GM13976 (cell line): ENCODE results near the gene VENTX.

Experiments used
- DNase-seq: peaks from one replicate; pipeline ENCODE4 v3.0.0; 2012; ENCODE audit warnings: low spot score
- in situ Hi-C: fragments of 300-500 bp; cut with MboI; formaldehyde crosslinking; loops from one replicate; pipeline ENCODE4 v1.12.0; 2022; ENCODE audit warnings: low sequenced_read_pairs, mixed read lengths, inconsistent platforms; ENCODE audit not compliant: unreplicated experiment
- TF ChIP-seq, protein P1 (sequence below): IDR thresholded peaks from 2 replicates; pipeline ENCODE4 v1.5.1; 2012; ENCODE audit warnings: borderline replicate concordance, mild to moderate bottlenecking; ENCODE audit not compliant: insufficient read depth; ENCODE audit errors: extremely low read depth, missing control alignments, control extremely low read depth

VENTX gene

GRCh38 chr10:133248334-133248715 is 10.7 kb downstream of the VENTX start:
- TF ChIP-seq, protein P1, sequence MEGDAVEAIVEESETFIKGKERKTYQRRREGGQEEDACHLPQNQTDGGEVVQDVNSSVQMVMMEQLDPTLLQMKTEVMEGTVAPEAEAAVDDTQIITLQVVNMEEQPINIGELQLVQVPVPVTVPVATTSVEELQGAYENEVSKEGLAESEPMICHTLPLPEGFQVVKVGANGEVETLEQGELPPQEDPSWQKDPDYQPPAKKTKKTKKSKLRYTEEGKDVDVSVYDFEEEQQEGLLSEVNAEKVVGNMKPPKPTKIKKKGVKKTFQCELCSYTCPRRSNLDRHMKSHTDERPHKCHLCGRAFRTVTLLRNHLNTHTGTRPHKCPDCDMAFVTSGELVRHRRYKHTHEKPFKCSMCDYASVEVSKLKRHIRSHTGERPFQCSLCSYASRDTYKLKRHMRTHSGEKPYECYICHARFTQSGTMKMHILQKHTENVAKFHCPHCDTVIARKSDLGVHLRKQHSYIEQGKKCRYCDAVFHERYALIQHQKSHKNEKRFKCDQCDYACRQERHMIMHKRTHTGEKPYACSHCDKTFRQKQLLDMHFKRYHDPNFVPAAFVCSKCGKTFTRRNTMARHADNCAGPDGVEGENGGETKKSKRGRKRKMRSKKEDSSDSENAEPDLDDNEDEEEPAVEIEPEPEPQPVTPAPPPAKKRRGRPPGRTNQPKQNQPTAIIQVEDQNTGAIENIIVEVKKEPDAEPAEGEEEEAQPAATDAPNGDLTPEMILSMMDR: no peak
- in situ Hi-C loops: no loop called here
- no peak for DNase-seq

DNA sequence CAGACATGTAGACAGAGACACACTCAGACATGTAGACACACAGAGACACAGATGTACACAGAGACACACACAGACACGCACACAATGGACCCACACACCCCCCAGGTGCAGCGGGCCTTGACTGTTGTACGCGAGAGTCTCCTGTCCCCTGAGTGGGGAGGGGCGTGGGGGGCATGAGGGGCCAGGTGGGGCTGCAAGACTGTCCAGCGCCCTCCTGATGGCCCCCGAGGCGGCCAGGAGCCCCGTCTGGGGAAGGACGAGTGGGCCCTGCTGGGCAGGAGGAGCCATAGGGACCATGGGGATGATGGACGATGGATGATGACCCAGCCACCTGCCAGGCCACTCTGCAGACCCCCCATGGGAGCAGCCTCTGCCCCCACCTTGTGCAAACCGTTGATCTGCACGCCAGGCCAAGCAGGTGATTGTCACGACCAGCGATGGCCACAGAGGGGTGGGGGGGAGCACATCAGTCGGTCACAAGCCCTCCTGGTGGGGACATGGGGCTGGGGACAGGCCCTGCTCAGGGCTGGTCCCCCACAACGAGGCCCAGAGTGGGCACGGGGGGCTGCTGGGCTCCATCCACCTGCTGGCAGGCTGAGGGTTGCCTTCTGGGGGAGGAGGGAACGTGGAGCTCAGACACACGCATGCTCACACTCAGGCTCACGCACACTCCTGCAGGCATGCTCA is 11.6 kb downstream of the VENTX start:
- no peak for DNase-seq
- in situ Hi-C loops: no loop called here
- TF ChIP-seq, protein P1: no peak

DNA sequence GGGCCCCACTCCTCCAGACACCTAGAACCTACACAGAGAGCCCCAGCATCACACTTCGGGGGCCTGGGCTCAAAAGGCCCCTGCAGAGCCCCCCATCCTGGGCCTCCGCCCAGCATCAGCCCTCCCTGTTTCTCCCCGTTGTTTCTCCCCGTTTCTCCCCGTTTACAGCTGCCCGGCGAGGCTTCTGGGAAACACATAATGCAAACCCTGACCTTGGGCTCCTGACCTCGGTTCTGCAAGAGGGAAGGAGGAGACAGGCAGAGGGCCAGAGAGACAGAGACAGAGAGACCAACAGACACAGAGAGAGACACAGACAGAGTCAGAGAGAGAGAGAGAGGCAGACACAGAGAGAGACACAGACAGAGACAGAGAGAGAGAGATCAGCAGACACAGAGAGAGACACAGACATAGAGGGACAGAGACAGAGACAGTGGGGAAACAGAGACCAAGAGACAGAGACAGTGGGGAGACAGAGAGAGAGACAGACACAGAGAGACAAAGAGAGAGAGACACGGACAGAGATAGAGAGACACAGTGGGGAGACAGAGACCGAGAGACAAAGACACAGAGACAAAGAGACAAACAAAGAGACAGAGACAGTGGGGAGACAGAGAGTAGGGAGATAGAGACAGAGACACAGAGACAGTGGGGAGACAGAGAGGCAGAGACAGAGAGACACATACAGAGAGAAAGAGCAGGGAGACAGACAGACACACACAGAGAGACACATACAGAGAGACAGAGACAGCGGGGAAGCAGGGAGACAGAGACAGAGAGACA is 12.5 kb downstream of the VENTX start:
- in situ Hi-C loops: no loop called here
- DNase-seq: no peak
- TF ChIP-seq, protein P1: no peak

DNA sequence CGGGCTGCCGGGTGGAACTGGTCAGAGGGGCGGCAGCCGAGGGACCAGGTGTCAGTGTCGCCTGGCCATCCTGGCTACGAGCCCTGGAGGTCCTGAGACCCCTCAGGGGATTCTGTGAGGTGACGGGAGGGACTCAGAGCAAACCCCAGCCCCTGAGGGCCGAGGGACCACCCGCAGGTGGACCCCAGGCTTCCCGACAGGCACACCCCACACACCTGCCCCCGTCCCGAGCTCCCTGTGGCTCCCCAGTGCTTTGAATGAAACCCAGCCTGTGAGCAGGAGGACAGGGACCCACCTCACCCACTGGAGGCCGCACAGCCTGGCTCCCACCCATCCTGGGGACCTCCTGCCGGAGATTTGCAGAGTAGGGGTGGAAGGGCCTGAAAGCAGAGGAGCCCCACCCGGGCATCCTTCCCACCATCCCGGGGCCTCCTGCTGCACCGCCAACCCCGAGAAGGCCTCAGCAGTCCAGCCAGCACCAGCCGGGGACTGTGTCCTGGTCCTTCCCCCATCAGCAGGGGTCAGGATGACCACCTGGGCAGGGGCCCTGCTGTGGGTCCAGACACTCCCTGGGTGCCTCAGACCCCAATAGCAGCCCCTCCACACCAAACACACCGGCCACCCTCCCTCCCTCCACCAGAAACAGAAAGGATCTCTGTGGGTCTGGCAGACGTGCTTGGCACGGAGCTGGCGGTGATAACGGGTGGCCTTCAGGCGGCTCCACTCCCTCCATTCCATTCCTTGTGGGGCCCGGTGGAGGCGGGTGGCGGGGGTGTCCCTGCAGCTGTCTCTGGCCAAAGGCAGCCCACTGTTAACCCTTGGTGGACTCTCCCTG is 13.9 kb downstream of the VENTX start:
- in situ Hi-C loops: no loop called here
- no peak for DNase-seq
- TF ChIP-seq, protein P1: no peak

DNA sequence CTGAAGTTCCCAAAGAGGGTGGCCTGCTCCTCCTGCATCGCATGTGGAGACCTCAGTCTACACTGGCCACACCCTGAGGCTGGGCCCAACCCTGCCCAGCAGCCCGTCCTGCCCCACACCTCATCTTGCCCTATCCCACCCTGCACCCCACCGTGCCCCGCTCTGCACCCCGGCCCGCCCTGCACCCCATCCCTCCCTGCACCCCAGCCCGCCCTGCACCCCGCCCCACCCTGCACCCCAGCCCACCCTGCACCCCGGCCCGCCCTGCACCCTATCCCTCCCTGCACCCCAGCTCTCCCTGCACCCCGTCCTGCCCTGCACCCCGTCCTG is 14.5 kb downstream of the VENTX start:
- no peak for DNase-seq
- in situ Hi-C loops: no loop called here
- TF ChIP-seq, protein P1: no peak

GRCh38 chr10:133253361-133253955 is 15.8 kb downstream of the VENTX start:
- no peak for DNase-seq
- TF ChIP-seq, protein P1: no peak
- in situ Hi-C loops: no loop called here
